Measurements from ENCODE around the gene SESN1. TPM values are rescaled to one million over a fixed set of nuclear protein-coding genes. Genes with fewer than 3 reads are reported as not detected.

The SESN1 gene
- total RNA-seq, 1 experiment from 2014 or later: 30.2 TPM

- Mint-ChIP-seq H3K27ac (no peak overlapping the region), H3K9me3 (0 out of 2 replicates have a peak, but pooled peaks cover 3% of the 10 kb centered on the region), H3K4me3 (no peak overlapping the region), H3K4me1 (no peaks in the 10 kb centered on the region), H3K36me3 (peaks cover 3% of the 10 kb centered on the region; the same call in 1 of the 2 replicates), H3K27me3 (ENCODE audit: low read depth) (no peaks in the 10 kb centered on the region)
- TF ChIP-seq PRRX2 (CRISPR knock-in tag; IDR thresholded peaks at IDR 0.05) (no peak), ZNF219 (CRISPR knock-in tag; IDR thresholded peaks at IDR 0.05; ENCODE audit: borderline replicate concordance) (no peak), CREB1 (CRISPR knock-in tag; IDR thresholded peaks at IDR 0.05) (no peak), ZNF281 (CRISPR knock-in tag; IDR thresholded peaks at IDR 0.05) (no peak), SP1 (CRISPR knock-in tag; conservative IDR thresholded peaks at IDR 0.05) (no peak), USF1 (CRISPR knock-in tag; IDR thresholded peaks at IDR 0.05) (no peak), NR1H2 (CRISPR knock-in tag; IDR thresholded peaks at IDR 0.05) (no peak)
- ATAC-seq: no peak
- ChIA-PET CTCF (no interaction called here), POLR2A (no interaction called here)
- DNase-seq (ENCODE audit: low spot score): no peak
These were observed 9.9 kb upstream of the SESN1 start for GRCh38 chr6:109104512-109104911.

GRCh38 chr6:109103942-109104341, 9.3 kb upstream of the SESN1 start:
- ATAC-seq (no peak), DNase-seq (ENCODE audit: low spot score) (no peak)
- ChIA-PET POLR2A (no interaction called here), CTCF (no interaction called here)
- H3K4me3 Mint-ChIP-seq: no peak overlapping the region
- no peaks in the 10 kb centered on the region for H3K27me3 Mint-ChIP-seq (ENCODE audit: low read depth)
- H3K9me3 Mint-ChIP-seq: no peaks in the 10 kb centered on the region
- no peak overlapping the region for H3K27ac Mint-ChIP-seq
- H3K4me1 Mint-ChIP-seq: no peaks in the 10 kb centered on the region
- peaks cover under 1% of the 10 kb centered on the region; the same call in 1 of the 2 replicates for H3K36me3 Mint-ChIP-seq
- TF ChIP-seq CTCF (IDR thresholded peaks at IDR 0.05): no peak
- no peak for TF ChIP-seq TEAD4 (CRISPR knock-in tag; IDR thresholded peaks at IDR 0.05)
- TF ChIP-seq KAT7 (CRISPR knock-in tag; IDR thresholded peaks at IDR 0.05; ENCODE audit: borderline replicate concordance): no peak
- TF ChIP-seq PRDM15 (CRISPR knock-in tag; IDR thresholded peaks at IDR 0.05): no peak
- TF ChIP-seq GTF2I (CRISPR knock-in tag; conservative IDR thresholded peaks at IDR 0.05): no peak
- no peak for TF ChIP-seq ZNF317 (CRISPR knock-in tag; IDR thresholded peaks at IDR 0.05; ENCODE audit: borderline replicate concordance, low read depth)
- no peak for TF ChIP-seq ZNF263 (CRISPR knock-in tag; IDR thresholded peaks at IDR 0.05; ENCODE audit: low read depth)
- no peak for TF ChIP-seq USF2 (CRISPR knock-in tag; IDR thresholded peaks at IDR 0.05)
- TF ChIP-seq ATF6 (CRISPR knock-in tag; IDR thresholded peaks at IDR 0.05): no peak
- TF ChIP-seq ZNF281 (CRISPR knock-in tag; IDR thresholded peaks at IDR 0.05): no peak
